Stimulated activated CD4-positive, alpha-beta T cell treated with anti-CD3 and anti-CD28 coated beads, Interleukin-1b, Interleukin-23, amount 100 ng/mL, for 48 hours (primary cell): ENCODE data around the gene PTPRJ.

Experiments
- DNase-seq: peaks from one replicate; pipeline ENCODE4 v3.0.0-alpha.2; 2020

Gene PTPRJ

GRCh38 chr11:48099916-48100446 is 119.6 kb downstream of the PTPRJ start:
- no peak for DNase-seq

GRCh38 chr11:48101044-48101733 is 120.8 kb downstream of the PTPRJ start:
- no peak for DNase-seq

- DNase-seq, result no peak
Observed at GRCh38 chr11:48101958-48102357, 121.6 kb downstream of the PTPRJ start.

GRCh38 chr11:48103621-48104567 is 123.5 kb downstream of the PTPRJ start:
- DNase-seq, result no peak

GRCh38 chr11:48104568-48104924 is 124.2 kb downstream of the PTPRJ start:
- no peak for DNase-seq

- DNase-seq, result no peak
Observed at GRCh38 chr11:48105096-48105990, 125.0 kb downstream of the PTPRJ start.

- no peak for DNase-seq
Observed at GRCh38 chr11:48106166-48106565, 125.8 kb downstream of the PTPRJ start.

- DNase-seq, result peak; percentile 56
Observed at GRCh38 chr11:48107188-48107704, 126.9 kb downstream of the PTPRJ start.

GRCh38 chr11:48108231-48109045 is 128.1 kb downstream of the PTPRJ start:
- no peak for DNase-seq

- no peak for DNase-seq
Observed at GRCh38 chr11:48109046-48109666, 128.8 kb downstream of the PTPRJ start.

GRCh38 chr11:48110509-48110766 is 130.1 kb downstream of the PTPRJ start:
- no peak for DNase-seq

GRCh38 chr11:48111891-48112290 is 131.5 kb downstream of the PTPRJ start:
- no peak for DNase-seq

GRCh38 chr11:48114740-48115139 is 134.4 kb downstream of the PTPRJ start:
- DNase-seq, result no peak

- no peak for DNase-seq
Observed at GRCh38 chr11:48116437-48117228, 136.3 kb downstream of the PTPRJ start.

GRCh38 chr11:48122246-48122645 is 141.9 kb downstream of the PTPRJ start:
- no peak for DNase-seq

GRCh38 chr11:48122656-48123055 is 142.3 kb downstream of the PTPRJ start:
- DNase-seq, result no peak

- no peak for DNase-seq
Observed at GRCh38 chr11:48123254-48123875, 143.0 kb downstream of the PTPRJ start.

- no peak for DNase-seq
Observed at GRCh38 chr11:48123934-48124755, 143.8 kb downstream of the PTPRJ start.

GRCh38 chr11:48124880-48125279 is 144.5 kb downstream of the PTPRJ start:
- no peak for DNase-seq
